Fibroblast of villous mesenchyme (primary cell): ENCODE data around the gene KRTAP10-10. TPM values are rescaled to one million over a fixed set of nuclear protein-coding genes. Genes with fewer than 3 reads are reported as not detected.

Experiments
- DNase-seq: peaks from one replicate; pipeline ENCODE4 v3.0.0-alpha.2; 2010; ENCODE audit warnings: low read depth
- H3K4me3 ChIP-seq: 2 replicates; pipeline ENCODE4 v1.5.1; 2011; ENCODE audit warnings: low read depth, mild to moderate bottlenecking, low read length
- CTCF ChIP-seq: IDR thresholded peaks from 2 replicates; pipeline ENCODE4 v1.5.1; 2012; ENCODE audit warnings: low read depth, mild to moderate bottlenecking, low read length; ENCODE audit not compliant: insufficient read depth
- total RNA-seq: library from RNA; depleted of rRNA; stranded (reverse); fragments of >200 nt; gene quantifications from 2 replicates; pipeline ENCODE4 v1.2.3, GENCODE V29; 2012

The KRTAP10-10 gene
- total RNA-seq, 1 donor, result not detected

- no peak for TF ChIP-seq CTCF
- no peak overlapping the region for H3K4me3 ChIP-seq
- no peak for DNase-seq
Measured at GRCh38 chr21:44611551-44611950, 25.6 kb upstream of the KRTAP10-10 start.

GRCh38 chr21:44612029-44612486 is 25.1 kb upstream of the KRTAP10-10 start, which contains the start of gene KRTAP10-8:
Gene KRTAP10-8, plus strand, starts transcription at chr21:44612079. Its CDS starts 22 bp downstream, at chr21:44612101.
- TF ChIP-seq CTCF, result no peak
- H3K4me3 ChIP-seq, result no peak within 1 kb of the TSS
- no peak for DNase-seq

GRCh38 chr21:44612669-44613229 is 24.4 kb upstream of the KRTAP10-10 start:
- H3K4me3 ChIP-seq, result no peak overlapping the region
- no peak for DNase-seq
- TF ChIP-seq CTCF, result no peak

GRCh38 chr21:44613386-44614155 is 23.6 kb upstream of the KRTAP10-10 start:
- H3K4me3 ChIP-seq, result no peak overlapping the region
- TF ChIP-seq CTCF, result no peak
- no peak for DNase-seq

GRCh38 chr21:44614161-44614631 is 23.0 kb upstream of the KRTAP10-10 start:
- DNase-seq, result no peak
- H3K4me3 ChIP-seq, result no peak overlapping the region
- TF ChIP-seq CTCF, result no peak

GRCh38 chr21:44614961-44615391 is 22.2 kb upstream of the KRTAP10-10 start:
- TF ChIP-seq CTCF, result no peak
- no peak overlapping the region for H3K4me3 ChIP-seq
- no peak for DNase-seq
